ENCODE data around the gene TRMT11.

Gene TRMT11

DNA sequence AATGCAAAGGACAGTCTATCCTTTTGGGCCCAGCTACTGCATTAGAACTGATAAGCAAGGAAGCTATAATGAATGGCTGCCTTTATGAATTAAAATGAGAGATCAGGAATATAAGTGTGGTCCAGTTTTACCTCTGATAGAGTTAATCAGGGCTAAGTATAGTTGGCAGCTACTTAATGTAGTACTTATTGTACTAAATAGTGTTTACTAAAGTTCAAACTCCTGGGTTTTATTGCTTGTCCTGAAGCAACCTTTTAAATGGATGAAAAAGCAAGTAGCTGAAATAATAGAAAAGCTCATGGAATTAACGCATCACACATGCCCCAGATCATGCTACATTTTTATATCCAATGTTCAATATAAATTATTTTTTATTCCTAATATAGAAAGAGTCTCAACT lies 5.3 kb downstream of the TRMT11 start:
- peaks cover 19% of the 10 kb centered on the region; the same call in 1 of the 2 replicates for H3K4me1 ChIP-seq (ENCODE audit: control insufficient read depth, insufficient read depth, low read length)
- H3K4me3 ChIP-seq (ENCODE audit: low read depth, low read length), result no peak overlapping the region
- ChIA-PET CTCF (interaction anchor here (0.6 to 2.6 kb wide), 8 partner anchors 12 to 152 kb away, joined by 3 to 16 read pairs (median 4); no protein-coding TSS in a partner anchor), POLR2A (interaction anchor here (0.6 kb wide), 1 partner anchor 66 kb away, joined by 3 read pairs; no protein-coding TSS in a partner anchor)
- no peak overlapping the region for H3K27ac ChIP-seq (ENCODE audit: extremely low read depth, low read depth, low read length)
- H3K9me3 ChIP-seq (ENCODE audit: control insufficient read depth, insufficient read depth, low read depth, low read length), result no peaks in the 10 kb centered on the region
- TF ChIP-seq OSR2 (tag by site-specific recombination; IDR thresholded peaks at IDR 0.05), result peak; percentile 38; the same call in 1 of the 2 replicates
- 0 out of 2 replicates have a peak, but pooled peaks have one; percentile 1 for TF ChIP-seq ZNF335 (tag by site-specific recombination; conservative IDR thresholded peaks at IDR 0.05)
- TF ChIP-seq, protein P1, sequence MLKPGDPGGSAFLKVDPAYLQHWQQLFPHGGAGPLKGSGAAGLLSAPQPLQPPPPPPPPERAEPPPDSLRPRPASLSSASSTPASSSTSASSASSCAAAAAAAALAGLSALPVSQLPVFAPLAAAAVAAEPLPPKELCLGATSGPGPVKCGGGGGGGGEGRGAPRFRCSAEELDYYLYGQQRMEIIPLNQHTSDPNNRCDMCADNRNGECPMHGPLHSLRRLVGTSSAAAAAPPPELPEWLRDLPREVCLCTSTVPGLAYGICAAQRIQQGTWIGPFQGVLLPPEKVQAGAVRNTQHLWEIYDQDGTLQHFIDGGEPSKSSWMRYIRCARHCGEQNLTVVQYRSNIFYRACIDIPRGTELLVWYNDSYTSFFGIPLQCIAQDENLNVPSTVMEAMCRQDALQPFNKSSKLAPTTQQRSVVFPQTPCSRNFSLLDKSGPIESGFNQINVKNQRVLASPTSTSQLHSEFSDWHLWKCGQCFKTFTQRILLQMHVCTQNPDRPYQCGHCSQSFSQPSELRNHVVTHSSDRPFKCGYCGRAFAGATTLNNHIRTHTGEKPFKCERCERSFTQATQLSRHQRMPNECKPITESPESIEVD (tag by site-specific recombination; IDR thresholded peaks at IDR 0.05), result peak; percentile 86
- TF ChIP-seq ZNF121 (tag by site-specific recombination; IDR thresholded peaks at IDR 0.05), result no peak
- H3K36me3 ChIP-seq (ENCODE audit: control insufficient read depth in 2 of 2, insufficient read depth in 1 of 2, low read length in 2 of 2), result no peaks in the 10 kb centered on the region; a peak in 1 of 3 replicates

DNA sequence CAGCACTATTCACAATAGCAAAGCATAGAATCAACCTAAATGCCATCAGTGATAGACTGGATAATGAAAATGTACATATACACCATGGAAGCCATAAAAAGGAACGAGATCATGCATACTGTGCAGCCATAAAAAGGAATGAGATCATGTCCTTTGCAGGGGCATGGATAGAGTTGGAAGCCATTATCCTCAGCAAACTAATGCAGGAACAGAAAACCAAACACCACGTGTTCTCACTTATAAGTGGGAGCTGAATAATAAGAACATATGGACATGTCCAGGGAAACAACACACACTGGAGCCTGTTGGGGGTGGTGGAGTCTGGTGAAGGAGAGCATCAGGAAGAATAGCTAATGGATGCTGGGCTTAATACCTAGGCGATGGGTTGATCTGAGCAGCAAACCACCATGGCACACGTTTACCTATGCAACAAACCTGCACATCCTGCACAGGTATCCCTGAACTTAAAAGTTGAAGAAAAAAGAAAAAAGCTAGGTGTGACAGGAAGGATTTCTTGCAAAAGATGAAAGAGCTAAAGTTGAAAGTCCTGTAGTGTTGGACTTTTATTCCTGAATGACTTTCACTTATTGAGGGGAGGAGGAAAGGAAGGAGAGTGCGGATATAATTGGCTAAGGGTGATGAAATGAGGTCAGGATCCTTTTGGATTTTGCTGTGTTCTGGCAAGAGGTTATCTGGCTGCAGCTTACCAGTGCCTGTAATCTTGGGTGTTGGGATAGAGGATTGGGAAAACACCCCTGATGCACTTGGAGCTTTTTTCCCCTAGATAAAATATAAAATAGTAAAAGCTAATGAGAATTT lies 8.5 kb downstream of the TRMT11 start:
- Histone ChIP-seq H3K27ac (ENCODE audit: extremely low read depth, low read depth, low read length) (no peak overlapping the region), H3K9me3 (ENCODE audit: control insufficient read depth, insufficient read depth, low read depth, low read length) (no peaks in the 10 kb centered on the region), H3K4me3 (ENCODE audit: low read depth, low read length) (no peak overlapping the region), H3K4me1 (ENCODE audit: control insufficient read depth, insufficient read depth, low read length) (peaks cover 21% of the 10 kb centered on the region; the same call in 1 of the 2 replicates), H3K36me3 (ENCODE audit: control insufficient read depth in 2 of 2, insufficient read depth in 1 of 2, low read length in 2 of 2) (peaks cover 10 to 27% of the 10 kb centered on the region in 2 experiments)
- POLR2A ChIA-PET, result interaction anchor here (1.2 to 2.1 kb wide), 2 partner anchors 8 to 37 kb away, joined by 3 to 17 read pairs; partner anchors contain the start of gene TRMT11
- CTCF ChIA-PET, result interaction anchor here (0.6 to 4.1 kb wide), 29 partner anchors 8 to 1127 kb away, joined by 3 to 30 read pairs (median 4); partner anchors contain the start of gene TRMT11
- TF ChIP-seq, protein P2, sequence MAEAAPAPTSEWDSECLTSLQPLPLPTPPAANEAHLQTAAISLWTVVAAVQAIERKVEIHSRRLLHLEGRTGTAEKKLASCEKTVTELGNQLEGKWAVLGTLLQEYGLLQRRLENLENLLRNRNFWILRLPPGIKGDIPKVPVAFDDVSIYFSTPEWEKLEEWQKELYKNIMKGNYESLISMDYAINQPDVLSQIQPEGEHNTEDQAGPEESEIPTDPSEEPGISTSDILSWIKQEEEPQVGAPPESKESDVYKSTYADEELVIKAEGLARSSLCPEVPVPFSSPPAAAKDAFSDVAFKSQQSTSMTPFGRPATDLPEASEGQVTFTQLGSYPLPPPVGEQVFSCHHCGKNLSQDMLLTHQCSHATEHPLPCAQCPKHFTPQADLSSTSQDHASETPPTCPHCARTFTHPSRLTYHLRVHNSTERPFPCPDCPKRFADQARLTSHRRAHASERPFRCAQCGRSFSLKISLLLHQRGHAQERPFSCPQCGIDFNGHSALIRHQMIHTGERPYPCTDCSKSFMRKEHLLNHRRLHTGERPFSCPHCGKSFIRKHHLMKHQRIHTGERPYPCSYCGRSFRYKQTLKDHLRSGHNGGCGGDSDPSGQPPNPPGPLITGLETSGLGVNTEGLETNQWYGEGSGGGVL (tag by site-specific recombination; IDR thresholded peaks at IDR 0.05), result no peak
- TF ChIP-seq ZBTB8A (tag by site-specific recombination; IDR thresholded peaks at IDR 0.05) (no peak), HOXC10 (CRISPR knock-in tag; IDR thresholded peaks at IDR 0.05) (no peak), ZNF416 (tag by site-specific recombination; IDR thresholded peaks at IDR 0.05) (no peak), ZNF311 (tag by site-specific recombination; IDR thresholded peaks at IDR 0.05; ENCODE audit: borderline replicate concordance) (no peak), ZNF19 (tag by site-specific recombination; IDR thresholded peaks at IDR 0.05; ENCODE audit: low read depth) (no peak), ZNF302 (tag by site-specific recombination; IDR thresholded peaks at IDR 0.05; ENCODE audit: low read depth) (no peak), ZSCAN23 (tag by site-specific recombination; IDR thresholded peaks at IDR 0.05) (no peak), ZNF571 (tag by site-specific recombination; IDR thresholded peaks at IDR 0.05) (no peak), ZNF184 (tag by site-specific recombination; IDR thresholded peaks at IDR 0.05) (0 out of 2 replicates have a peak, but pooled peaks have one; percentile 41), ZNF132 (tag by site-specific recombination; IDR thresholded peaks at IDR 0.05; ENCODE audit: borderline replicate concordance) (no peak), EGR2 (tag by site-specific recombination; IDR thresholded peaks at IDR 0.05; ENCODE audit: low read depth) (no peak), ZNF324 (tag by site-specific recombination; IDR thresholded peaks at IDR 0.05) (no peak)
- TF ChIP-seq, protein P3, sequence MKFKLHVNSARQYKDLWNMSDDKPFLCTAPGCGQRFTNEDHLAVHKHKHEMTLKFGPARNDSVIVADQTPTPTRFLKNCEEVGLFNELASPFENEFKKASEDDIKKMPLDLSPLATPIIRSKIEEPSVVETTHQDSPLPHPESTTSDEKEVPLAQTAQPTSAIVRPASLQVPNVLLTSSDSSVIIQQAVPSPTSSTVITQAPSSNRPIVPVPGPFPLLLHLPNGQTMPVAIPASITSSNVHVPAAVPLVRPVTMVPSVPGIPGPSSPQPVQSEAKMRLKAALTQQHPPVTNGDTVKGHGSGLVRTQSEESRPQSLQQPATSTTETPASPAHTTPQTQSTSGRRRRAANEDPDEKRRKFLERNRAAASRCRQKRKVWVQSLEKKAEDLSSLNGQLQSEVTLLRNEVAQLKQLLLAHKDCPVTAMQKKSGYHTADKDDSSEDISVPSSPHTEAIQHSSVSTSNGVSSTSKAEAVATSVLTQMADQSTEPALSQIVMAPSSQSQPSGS (tag by site-specific recombination; IDR thresholded peaks at IDR 0.05; ENCODE audit: low read depth), result 0 out of 2 replicates have a peak, but pooled peaks have one; percentile 39
- TF ChIP-seq, protein P4, sequence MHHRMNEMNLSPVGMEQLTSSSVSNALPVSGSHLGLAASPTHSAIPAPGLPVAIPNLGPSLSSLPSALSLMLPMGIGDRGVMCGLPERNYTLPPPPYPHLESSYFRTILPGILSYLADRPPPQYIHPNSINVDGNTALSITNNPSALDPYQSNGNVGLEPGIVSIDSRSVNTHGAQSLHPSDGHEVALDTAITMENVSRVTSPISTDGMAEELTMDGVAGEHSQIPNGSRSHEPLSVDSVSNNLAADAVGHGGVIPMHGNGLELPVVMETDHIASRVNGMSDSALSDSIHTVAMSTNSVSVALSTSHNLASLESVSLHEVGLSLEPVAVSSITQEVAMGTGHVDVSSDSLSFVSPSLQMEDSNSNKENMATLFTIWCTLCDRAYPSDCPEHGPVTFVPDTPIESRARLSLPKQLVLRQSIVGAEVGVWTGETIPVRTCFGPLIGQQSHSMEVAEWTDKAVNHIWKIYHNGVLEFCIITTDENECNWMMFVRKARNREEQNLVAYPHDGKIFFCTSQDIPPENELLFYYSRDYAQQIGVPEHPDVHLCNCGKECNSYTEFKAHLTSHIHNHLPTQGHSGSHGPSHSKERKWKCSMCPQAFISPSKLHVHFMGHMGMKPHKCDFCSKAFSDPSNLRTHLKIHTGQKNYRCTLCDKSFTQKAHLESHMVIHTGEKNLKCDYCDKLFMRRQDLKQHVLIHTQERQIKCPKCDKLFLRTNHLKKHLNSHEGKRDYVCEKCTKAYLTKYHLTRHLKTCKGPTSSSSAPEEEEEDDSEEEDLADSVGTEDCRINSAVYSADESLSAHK (tag by site-specific recombination; IDR thresholded peaks at IDR 0.05), result peak; percentile 49; the same call in 1 of the 2 replicates
- TF ChIP-seq, protein P5, sequence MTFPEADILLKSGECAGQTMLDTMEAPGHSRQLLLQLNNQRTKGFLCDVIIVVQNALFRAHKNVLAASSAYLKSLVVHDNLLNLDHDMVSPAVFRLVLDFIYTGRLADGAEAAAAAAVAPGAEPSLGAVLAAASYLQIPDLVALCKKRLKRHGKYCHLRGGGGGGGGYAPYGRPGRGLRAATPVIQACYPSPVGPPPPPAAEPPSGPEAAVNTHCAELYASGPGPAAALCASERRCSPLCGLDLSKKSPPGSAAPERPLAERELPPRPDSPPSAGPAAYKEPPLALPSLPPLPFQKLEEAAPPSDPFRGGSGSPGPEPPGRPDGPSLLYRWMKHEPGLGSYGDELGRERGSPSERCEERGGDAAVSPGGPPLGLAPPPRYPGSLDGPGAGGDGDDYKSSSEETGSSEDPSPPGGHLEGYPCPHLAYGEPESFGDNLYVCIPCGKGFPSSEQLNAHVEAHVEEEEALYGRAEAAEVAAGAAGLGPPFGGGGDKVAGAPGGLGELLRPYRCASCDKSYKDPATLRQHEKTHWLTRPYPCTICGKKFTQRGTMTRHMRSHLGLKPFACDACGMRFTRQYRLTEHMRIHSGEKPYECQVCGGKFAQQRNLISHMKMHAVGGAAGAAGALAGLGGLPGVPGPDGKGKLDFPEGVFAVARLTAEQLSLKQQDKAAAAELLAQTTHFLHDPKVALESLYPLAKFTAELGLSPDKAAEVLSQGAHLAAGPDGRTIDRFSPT (tag by site-specific recombination; IDR thresholded peaks at IDR 0.05), result peak; percentile 73; the same call in 1 of the 2 replicates
- TF ChIP-seq, protein P6, sequence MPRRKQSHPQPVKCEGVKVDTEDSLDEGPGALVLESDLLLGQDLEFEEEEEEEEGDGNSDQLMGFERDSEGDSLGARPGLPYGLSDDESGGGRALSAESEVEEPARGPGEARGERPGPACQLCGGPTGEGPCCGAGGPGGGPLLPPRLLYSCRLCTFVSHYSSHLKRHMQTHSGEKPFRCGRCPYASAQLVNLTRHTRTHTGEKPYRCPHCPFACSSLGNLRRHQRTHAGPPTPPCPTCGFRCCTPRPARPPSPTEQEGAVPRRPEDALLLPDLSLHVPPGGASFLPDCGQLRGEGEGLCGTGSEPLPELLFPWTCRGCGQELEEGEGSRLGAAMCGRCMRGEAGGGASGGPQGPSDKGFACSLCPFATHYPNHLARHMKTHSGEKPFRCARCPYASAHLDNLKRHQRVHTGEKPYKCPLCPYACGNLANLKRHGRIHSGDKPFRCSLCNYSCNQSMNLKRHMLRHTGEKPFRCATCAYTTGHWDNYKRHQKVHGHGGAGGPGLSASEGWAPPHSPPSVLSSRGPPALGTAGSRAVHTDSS (tag by site-specific recombination; IDR thresholded peaks at IDR 0.05), result no peak
